OCI-LY7 (cell line): Measurements from ENCODE around the gene CHMP1B. TPM values are rescaled to one million over a fixed set of nuclear protein-coding genes. Genes with fewer than 3 reads are reported as not detected.

ENCODE experiments used
- BruUV-seq: library from RNA; stranded (reverse); fragments of 400-500 nt; replicated peaks from 2 replicates; lab custom pipeline; 2021; lab: Mats Ljungman, UMichigan
- CTCF ChIA-PET: fragments of 300-600 bp; sonication (Branson Sonifier 250); formaldehyde crosslinking; loops from one replicate; lab custom pipeline; 2022; ENCODE audit warnings: antibody characterized with exemption; ENCODE audit not compliant: unreplicated experiment; lab: Charles Lee
- POLR2A ChIA-PET: fragments of 300-600 bp; sonication (Branson Sonifier 250); formaldehyde crosslinking; loops from one replicate; lab custom pipeline; 2022; ENCODE audit warnings: antibody characterized with exemption; lab: Charles Lee
- DNase-seq: peaks from one replicate; pipeline ENCODE4 v3.0.0-alpha.2; 2015; ENCODE audit warnings: low spot score
- H2AFZ ChIP-seq: fragments of 200-600 bp; sonication (generic), shearing (Covaris generic); 2 replicates; pipeline ENCODE4 v1.6.1; 2014; ENCODE audit warnings: mild to moderate bottlenecking, antibody characterized with exemption, low read length, moderate library complexity
- H3K27ac ChIP-seq: fragments of 200-600 bp; sonication (generic); 2 replicates; pipeline ENCODE4 v1.5.1; 2014; ENCODE audit warnings: mixed run types, low read depth, mild to moderate bottlenecking, moderate library complexity, low read length, inconsistent platforms; ENCODE audit not compliant: poor library complexity, severe bottlenecking
- H3K36me3 ChIP-seq: fragments of 200-600 bp; sonication (generic); 2 replicates; pipeline ENCODE4 v1.6.1; 2014; ENCODE audit warnings: mild to moderate bottlenecking, antibody characterized with exemption, low read length, moderate library complexity, mixed read lengths; ENCODE audit not compliant: insufficient read depth
- H3K4me1 ChIP-seq: fragments of 200-600 bp; sonication (generic); 2 replicates; pipeline ENCODE4 v1.5.1; 2014; ENCODE audit warnings: mild to moderate bottlenecking, low read length; ENCODE audit not compliant: insufficient read depth, poor library complexity, severe bottlenecking
- H3K4me2 ChIP-seq: fragments of 200-600 bp; sonication (generic); 2 replicates; pipeline ENCODE4 v1.6.1; 2014; ENCODE audit warnings: mild to moderate bottlenecking, low read length
- H3K4me3 ChIP-seq: fragments of 200-600 bp; sonication (generic); 2 replicates; pipeline ENCODE4 v1.5.1; 2014; ENCODE audit warnings: mild to moderate bottlenecking, low read depth, low read length; ENCODE audit not compliant: poor library complexity, severe bottlenecking
- H3K79me2 ChIP-seq: fragments of 200-600 bp; sonication (generic); 2 replicates; pipeline ENCODE4 v1.6.1; 2016; ENCODE audit warnings: low read depth, mild to moderate bottlenecking, low read length, moderate library complexity, mixed read lengths; ENCODE audit not compliant: insufficient read depth
- H3K9me2 ChIP-seq: fragments of 200-600 bp; sonication (generic); 2 replicates; pipeline ENCODE4 v1.6.1; 2016; ENCODE audit warnings: mild to moderate bottlenecking, low read length, mixed read lengths; ENCODE audit not compliant: insufficient read depth
- H3K9me3 ChIP-seq: fragments of 200-600 bp; sonication (generic); 2 replicates; pipeline ENCODE4 v1.6.1; 2014; ENCODE audit warnings: mild to moderate bottlenecking, mixed run types, low read length, mixed read lengths
- H4K20me1 ChIP-seq: fragments of 200-600 bp; sonication (generic); 2 replicates; pipeline ENCODE4 v1.6.1; 2014; ENCODE audit warnings: mild to moderate bottlenecking, antibody characterized with exemption, low read length, moderate library complexity, mixed read lengths; ENCODE audit not compliant: insufficient read depth
- CTCF ChIP-seq: fragments of 200-600 bp; sonication (generic); conservative IDR thresholded peaks from 2 replicates; pipeline ENCODE4 v1.5.1; 2014; ENCODE audit warnings: mild to moderate bottlenecking, antibody characterized with exemption, low read length, moderate library complexity, mixed read lengths
- EZH2phosphoT487 ChIP-seq: fragments of 200-600 bp; sonication (generic); IDR thresholded peaks from 2 replicates; pipeline ENCODE4 v1.6.1; 2018; ENCODE audit warnings: low read depth, borderline replicate concordance, mild to moderate bottlenecking, mixed run types, antibody characterized with exemption, low read length, moderate library complexity, mixed read lengths
- intact Hi-C: fragments of 100-400 bp; cut with micrococcal nuclease; formaldehyde crosslinking; loops from one replicate; pipeline ENCODE4 v1.10.0; 2022; ENCODE audit not compliant: unreplicated experiment
- total RNA-seq, 2 experiments: library from RNA; depleted of rRNA in 1 of 2; stranded (reverse); fragments of >200 nt in 1 of 2; shearing (Covaris generic) in 1 of 2; gene quantifications; 2 replicates each; pipeline ENCODE4 v1.2.3, GENCODE V29; 2014 to 2022

CHMP1B gene
- total RNA-seq, 2 experiments from 2014 or later, result 24.2 to 29.3 TPM

- BruUV-seq, result no TSS peak
- H3K27ac ChIP-seq, result no peak overlapping the region
- intact Hi-C loops, result no loop called here
- TF ChIP-seq CTCF (no peak), EZH2phosphoT487 (no peak)
- no peaks in the 10 kb centered on the region for H4K20me1 ChIP-seq
- ChIA-PET CTCF (no interaction called here), POLR2A (no interaction called here)
- H3K4me2 ChIP-seq, result no peak overlapping the region
- DNase-seq, result no peak
- no peaks in the 10 kb centered on the region for H3K9me2 ChIP-seq
- H3K4me3 ChIP-seq, result no peak overlapping the region
- no peaks in the 10 kb centered on the region for H3K36me3 ChIP-seq
- no peaks in the 10 kb centered on the region for H3K9me3 ChIP-seq
- no peak overlapping the region for H2AFZ ChIP-seq
- H3K4me1 ChIP-seq, result no peaks in the 10 kb centered on the region
- no peaks in the 10 kb centered on the region for H3K79me2 ChIP-seq
These were observed 31.3 kb upstream of the CHMP1B start for GRCh38 chr18:11819938-11820337.

- intact Hi-C loops, result no loop called here
- BruUV-seq, result no TSS peak
- no peaks in the 10 kb centered on the region for H3K9me2 ChIP-seq
These were observed 30.5 kb upstream of the CHMP1B start for GRCh38 chr18:11820697-11821096.

GRCh38 chr18:11821208-11821607 lies 30.0 kb upstream of the CHMP1B start:
- Histone ChIP-seq H3K9me2 (no peaks in the 10 kb centered on the region), H3K79me2 (no peaks in the 10 kb centered on the region), H3K4me2 (no peak overlapping the region), H3K36me3 (no peaks in the 10 kb centered on the region), H2AFZ (no peak overlapping the region), H3K27ac (no peak overlapping the region), H4K20me1 (no peaks in the 10 kb centered on the region), H3K4me1 (no peaks in the 10 kb centered on the region), H3K4me3 (no peak overlapping the region), H3K9me3 (no peaks in the 10 kb centered on the region)
- no peak for DNase-seq
- no TSS peak for BruUV-seq
- ChIA-PET CTCF (no interaction called here), POLR2A (no interaction called here)
- TF ChIP-seq CTCF, result no peak
- no peak for TF ChIP-seq EZH2phosphoT487
- intact Hi-C loops, result no loop called here

More at GRCh38 chr18:11820697-11821096, 30.5 kb upstream of the CHMP1B start:
- H3K4me3 ChIP-seq, result no peak overlapping the region
- no peaks in the 10 kb centered on the region for H3K4me1 ChIP-seq
- CTCF ChIA-PET, result no interaction called here
- no peaks in the 10 kb centered on the region for H3K9me3 ChIP-seq
- H2AFZ ChIP-seq, result no peak overlapping the region
- no peak for TF ChIP-seq EZH2phosphoT487
- H3K79me2 ChIP-seq, result no peaks in the 10 kb centered on the region
- no peak for DNase-seq
- no peaks in the 10 kb centered on the region for H3K36me3 ChIP-seq
- POLR2A ChIA-PET, result no interaction called here
- H3K4me2 ChIP-seq, result no peak overlapping the region
- no peak overlapping the region for H3K27ac ChIP-seq
- H4K20me1 ChIP-seq, result no peaks in the 10 kb centered on the region
